Progenitor cell of endocrine pancreas (in vitro differentiated cells): ENCODE results near the gene LSM14A. TPM values are rescaled to one million over a fixed set of nuclear protein-coding genes. Genes with fewer than 3 reads are reported as not detected.

ENCODE experiments used
- DNase-seq: peaks from one replicate; pipeline ENCODE4 v3.0.0; 2021; ENCODE audit warnings: low spot score; ENCODE audit not compliant: unreplicated experiment
- H3K27ac Mint-ChIP-seq: 2 replicates; pipeline ENCODE4 v1.8.0; 2021; ENCODE audit warnings: mild to moderate bottlenecking, moderate library complexity, mixed read lengths
- H3K27me3 Mint-ChIP-seq: 2 replicates; pipeline ENCODE4 v1.8.0; 2021; ENCODE audit warnings: mixed read lengths
- H3K36me3 Mint-ChIP-seq: 2 replicates; pipeline ENCODE4 v1.8.0; 2022; ENCODE audit warnings: mixed read lengths; ENCODE audit not compliant: insufficient read depth
- H3K4me1 Mint-ChIP-seq: 2 replicates; pipeline ENCODE4 v1.8.0; 2021; ENCODE audit warnings: low read depth, mixed read lengths
- H3K4me3 Mint-ChIP-seq: 2 replicates; pipeline ENCODE4 v1.8.0; 2021; ENCODE audit warnings: low read depth, mild to moderate bottlenecking, moderate library complexity, mixed read lengths
- H3K9me3 Mint-ChIP-seq: 2 replicates; pipeline ENCODE4 v1.8.0; 2021; ENCODE audit warnings: low read depth, mixed read lengths
- total RNA-seq: library from RNA; stranded (reverse); gene quantifications from 2 replicates; pipeline ENCODE4 v1.2.1, GENCODE V29; 2021
- TF ChIP-seq, protein P1 (sequence below): fragments of 200-600 bp; sonication (generic); IDR thresholded peaks from one replicate; pipeline ENCODE4 v1.5.0; 2021; ENCODE audit warnings: antibody characterized with exemption, mild to moderate bottlenecking; ENCODE audit not compliant: unreplicated experiment

Gene LSM14A
- total RNA-seq, 1 donor from 2014 or later, result 133 TPM

DNA sequence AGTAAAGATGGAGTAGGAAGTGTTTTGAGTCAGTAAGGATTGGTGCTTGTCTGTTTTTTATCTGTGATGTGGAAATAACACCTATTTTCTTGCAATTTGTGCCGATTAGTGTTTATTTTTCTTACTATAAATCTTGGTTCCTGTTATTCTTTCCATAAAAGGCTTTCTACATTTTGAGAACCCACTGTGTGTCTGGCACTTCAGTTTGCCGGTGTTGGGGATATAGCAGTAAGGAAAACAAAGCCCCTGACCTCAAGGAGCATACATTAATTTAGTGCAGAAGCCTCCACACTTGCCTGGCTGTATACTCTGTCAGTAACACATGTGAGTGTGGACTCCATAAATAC is 46.5 kb downstream of the LSM14A start:
- peaks cover 34% of the 10 kb centered on the region for H3K36me3 Mint-ChIP-seq
- TF ChIP-seq, protein P1, sequence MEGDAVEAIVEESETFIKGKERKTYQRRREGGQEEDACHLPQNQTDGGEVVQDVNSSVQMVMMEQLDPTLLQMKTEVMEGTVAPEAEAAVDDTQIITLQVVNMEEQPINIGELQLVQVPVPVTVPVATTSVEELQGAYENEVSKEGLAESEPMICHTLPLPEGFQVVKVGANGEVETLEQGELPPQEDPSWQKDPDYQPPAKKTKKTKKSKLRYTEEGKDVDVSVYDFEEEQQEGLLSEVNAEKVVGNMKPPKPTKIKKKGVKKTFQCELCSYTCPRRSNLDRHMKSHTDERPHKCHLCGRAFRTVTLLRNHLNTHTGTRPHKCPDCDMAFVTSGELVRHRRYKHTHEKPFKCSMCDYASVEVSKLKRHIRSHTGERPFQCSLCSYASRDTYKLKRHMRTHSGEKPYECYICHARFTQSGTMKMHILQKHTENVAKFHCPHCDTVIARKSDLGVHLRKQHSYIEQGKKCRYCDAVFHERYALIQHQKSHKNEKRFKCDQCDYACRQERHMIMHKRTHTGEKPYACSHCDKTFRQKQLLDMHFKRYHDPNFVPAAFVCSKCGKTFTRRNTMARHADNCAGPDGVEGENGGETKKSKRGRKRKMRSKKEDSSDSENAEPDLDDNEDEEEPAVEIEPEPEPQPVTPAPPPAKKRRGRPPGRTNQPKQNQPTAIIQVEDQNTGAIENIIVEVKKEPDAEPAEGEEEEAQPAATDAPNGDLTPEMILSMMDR, result no peak
- H3K4me3 Mint-ChIP-seq, result no peak overlapping the region
- no peaks in the 10 kb centered on the region for H3K9me3 Mint-ChIP-seq
- H3K27me3 Mint-ChIP-seq, result no peaks in the 10 kb centered on the region
- no peak overlapping the region for H3K27ac Mint-ChIP-seq
- no peaks in the 10 kb centered on the region for H3K4me1 Mint-ChIP-seq
- no peak for DNase-seq

DNA sequence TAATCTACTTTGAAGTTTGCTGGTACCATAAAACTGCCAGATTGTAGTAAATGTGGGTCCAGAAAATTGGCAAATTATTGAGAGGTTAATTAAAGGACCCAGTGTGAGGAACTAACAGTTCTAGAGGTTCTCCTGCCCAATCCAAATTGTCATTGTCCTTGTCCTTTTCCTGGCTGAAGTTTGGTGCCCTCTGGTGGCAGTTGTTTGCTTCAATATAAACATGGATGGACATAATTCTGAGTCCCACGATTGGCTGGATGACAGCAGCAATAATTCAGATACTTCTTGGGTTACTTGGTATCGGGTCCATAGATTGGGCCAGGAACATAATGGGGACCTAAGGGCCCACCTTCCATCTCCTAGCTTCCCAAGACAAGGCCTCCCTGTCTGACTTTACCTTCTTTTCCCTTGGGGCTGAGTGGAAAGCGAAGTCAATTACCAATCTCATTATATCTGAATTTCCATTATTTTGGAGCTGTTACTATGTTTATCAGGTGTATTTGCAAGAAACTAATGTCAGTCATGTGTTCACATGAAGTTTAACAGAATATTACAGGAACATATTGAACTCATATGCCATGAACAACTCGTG is 48.3 kb downstream of the LSM14A start:
- Mint-ChIP-seq H3K4me3 (no peak overlapping the region), H3K27me3 (no peaks in the 10 kb centered on the region), H3K36me3 (peaks cover 40% of the 10 kb centered on the region), H3K9me3 (no peaks in the 10 kb centered on the region), H3K27ac (no peak overlapping the region), H3K4me1 (no peaks in the 10 kb centered on the region)
- TF ChIP-seq, protein P1, result peak; percentile 73
- DNase-seq, result peak; percentile 25

DNA sequence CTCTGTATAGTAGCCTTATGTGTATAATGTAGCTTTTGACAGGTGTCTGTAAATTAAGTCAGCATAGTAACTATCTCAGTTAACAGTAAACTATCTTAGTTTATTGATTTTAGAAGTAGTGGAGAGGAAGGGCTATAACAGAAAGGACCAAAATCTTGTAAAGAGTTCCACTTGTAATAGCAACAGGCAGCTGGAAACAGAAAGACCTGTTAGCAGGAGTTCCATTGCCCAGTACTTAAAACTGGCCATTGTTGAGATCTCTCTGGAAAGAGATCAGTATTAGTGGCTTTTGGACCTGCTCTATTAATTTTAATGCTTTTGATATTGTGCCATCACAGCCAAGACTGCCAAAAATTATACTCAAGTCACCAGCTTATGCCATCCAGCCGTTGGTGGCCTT is 50.1 kb downstream of the LSM14A start:
- H3K36me3 Mint-ChIP-seq, result peaks cover 43% of the 10 kb centered on the region
- H3K9me3 Mint-ChIP-seq, result no peaks in the 10 kb centered on the region
- no peak overlapping the region for H3K4me3 Mint-ChIP-seq
- no peak for DNase-seq
- TF ChIP-seq, protein P1, result no peak
- H3K27ac Mint-ChIP-seq, result no peak overlapping the region
- H3K27me3 Mint-ChIP-seq, result no peaks in the 10 kb centered on the region
- H3K4me1 Mint-ChIP-seq, result no peaks in the 10 kb centered on the region

DNA sequence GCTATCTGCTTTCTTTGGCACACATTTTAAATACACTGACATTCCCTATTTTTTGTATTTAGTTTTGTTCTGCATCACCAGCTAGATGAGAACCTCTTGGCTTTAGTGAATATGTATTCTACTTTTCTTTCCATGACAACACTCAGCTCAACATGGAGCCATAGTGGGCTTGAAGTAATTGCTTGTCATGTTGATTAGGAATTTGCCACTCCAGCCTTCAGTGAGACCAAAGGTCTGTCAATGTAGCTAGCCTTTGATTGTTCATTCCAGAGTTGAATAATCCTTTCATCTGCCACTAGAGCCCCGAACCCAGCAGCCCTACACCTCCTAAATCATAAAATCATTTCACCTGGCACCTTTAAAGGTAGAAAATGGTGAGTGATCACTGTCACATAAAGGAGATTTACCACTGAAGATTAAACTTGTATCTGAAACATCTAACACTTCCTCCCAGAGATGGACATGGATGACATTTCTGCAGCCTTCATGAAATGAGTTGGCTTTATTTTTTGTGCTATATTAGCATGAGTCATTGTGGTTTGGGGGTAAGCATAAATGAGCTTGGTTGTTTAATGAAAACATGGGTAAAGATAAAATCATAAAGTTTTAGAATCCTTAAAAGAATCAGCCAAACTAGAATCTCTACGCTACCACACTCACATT is 52.8 kb downstream of the LSM14A start:
- no peak for DNase-seq
- Mint-ChIP-seq H3K9me3 (no peaks in the 10 kb centered on the region), H3K4me3 (no peak overlapping the region), H3K4me1 (no peaks in the 10 kb centered on the region), H3K27me3 (no peaks in the 10 kb centered on the region), H3K27ac (no peak overlapping the region), H3K36me3 (peaks cover 41% of the 10 kb centered on the region)
- TF ChIP-seq, protein P1, result no peak

DNA sequence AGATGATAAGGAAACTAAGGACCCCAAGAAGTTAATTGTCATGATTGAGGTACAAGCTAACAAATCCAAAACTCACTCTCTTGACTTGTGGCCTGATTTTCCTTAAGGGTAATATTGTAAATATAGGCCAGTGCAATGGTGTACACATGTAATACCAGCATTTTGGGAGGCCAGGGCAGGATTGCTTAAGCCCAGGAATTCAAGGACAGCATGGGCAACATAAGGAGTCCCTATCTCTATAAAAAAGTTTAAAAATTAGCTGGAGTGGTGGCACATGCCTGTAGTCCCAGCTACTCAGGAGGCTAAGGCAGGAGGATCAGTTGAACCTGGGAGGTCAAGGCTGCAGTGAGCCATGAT is 53.3 kb downstream of the LSM14A start:
- H3K9me3 Mint-ChIP-seq, result no peaks in the 10 kb centered on the region
- H3K4me1 Mint-ChIP-seq, result no peaks in the 10 kb centered on the region
- DNase-seq, result no peak
- H3K27ac Mint-ChIP-seq, result no peak overlapping the region
- H3K36me3 Mint-ChIP-seq, result peaks cover 37% of the 10 kb centered on the region
- H3K27me3 Mint-ChIP-seq, result no peaks in the 10 kb centered on the region
- TF ChIP-seq, protein P1, result no peak
- H3K4me3 Mint-ChIP-seq, result no peak overlapping the region
